Measurements from ENCODE around the gene TAOK3.
"Not testable (repeated sequence)": the region's sequence is repeated elsewhere in the genome, so short reads cannot be mapped to it uniquely, and the experiment has no call there.

Gene TAOK3

GRCh38 chr12:118357257-118358007, 15.3 kb downstream of the TAOK3 start:
- Histone ChIP-seq H3K79me2 (ENCODE audit: low read length) (peaks cover 51% of the 10 kb centered on the region), H4K20me1 (ENCODE audit: insufficient read depth, low read length) (no peaks in the 10 kb centered on the region), H3K4me2 (ENCODE audit: low read length) (peak overlapping the region; percentile 71), H3K36me3 (replicated peaks; ENCODE audit: low read depth, low read length) (peaks cover 19% of the 10 kb centered on the region), H3K9ac (ENCODE audit: low read length) (peak overlapping the region; percentile 83), H2AFZ (ENCODE audit: low read depth, low read length) (no peak overlapping the region), H3K27me3 (ENCODE audit: low read depth, low read length) (no peaks in the 10 kb centered on the region), H3K4me1 (ENCODE audit: low read length) (peaks cover 29% of the 10 kb centered on the region), H3K4me3 (ENCODE audit: low read length) (peak overlapping the region; percentile 77), H3K9me3 (ENCODE audit: insufficient read depth, low read length) (no peaks in the 10 kb centered on the region), H3K27ac (ENCODE audit: low read length) (peak overlapping the region; percentile 50)
- TF ChIP-seq CTCF (IDR thresholded peaks at IDR 0.05; ENCODE audit: low read depth, low read length) (peak; percentile 59), EZH2phosphoT487 (IDR thresholded peaks at IDR 0.05; ENCODE audit: low read depth) (no peak)

- Histone ChIP-seq H3K79me2 (ENCODE audit: low read length) (peaks cover 51% of the 10 kb centered on the region), H2AFZ (ENCODE audit: low read depth, low read length) (no peak overlapping the region), H3K9me3 (ENCODE audit: insufficient read depth, low read length) (no peaks in the 10 kb centered on the region), H3K4me1 (ENCODE audit: low read length) (peaks cover 29% of the 10 kb centered on the region), H4K20me1 (ENCODE audit: insufficient read depth, low read length) (no peaks in the 10 kb centered on the region), H3K9ac (ENCODE audit: low read length) (peak overlapping the region; percentile 83), H3K4me2 (ENCODE audit: low read length) (peak overlapping the region; percentile 71), H3K27ac (ENCODE audit: low read length) (peak overlapping the region; percentile 50), H3K4me3 (ENCODE audit: low read length) (peak overlapping the region; percentile 77), H3K36me3 (replicated peaks; ENCODE audit: low read depth, low read length) (peaks cover 19% of the 10 kb centered on the region), H3K27me3 (ENCODE audit: low read depth, low read length) (no peaks in the 10 kb centered on the region)
- TF ChIP-seq EZH2phosphoT487 (IDR thresholded peaks at IDR 0.05; ENCODE audit: low read depth) (no peak), CTCF (IDR thresholded peaks at IDR 0.05; ENCODE audit: low read depth, low read length) (no peak)
Measured at GRCh38 chr12:118356809-118357256, 15.9 kb downstream of the TAOK3 start.

- H3K36me3 ChIP-seq (replicated peaks; ENCODE audit: low read depth, low read length), result peaks cover 19% of the 10 kb centered on the region
- H3K9me3 ChIP-seq (ENCODE audit: insufficient read depth, low read length), result no peaks in the 10 kb centered on the region
- TF ChIP-seq EZH2phosphoT487 (IDR thresholded peaks at IDR 0.05; ENCODE audit: low read depth) (no peak), CTCF (IDR thresholded peaks at IDR 0.05; ENCODE audit: low read depth, low read length) (no peak)
- H3K4me2 ChIP-seq (ENCODE audit: low read length), result no peak overlapping the region
- no peak overlapping the region for H3K4me3 ChIP-seq (ENCODE audit: low read length)
- no peak overlapping the region for H3K27ac ChIP-seq (ENCODE audit: low read length)
- H3K79me2 ChIP-seq (ENCODE audit: low read length), result peaks cover 55% of the 10 kb centered on the region
- no peak overlapping the region for H2AFZ ChIP-seq (ENCODE audit: low read depth, low read length)
- H3K9ac ChIP-seq (ENCODE audit: low read length), result no peak overlapping the region
- no peaks in the 10 kb centered on the region for H4K20me1 ChIP-seq (ENCODE audit: insufficient read depth, low read length)
- peaks cover 29% of the 10 kb centered on the region for H3K4me1 ChIP-seq (ENCODE audit: low read length)
- H3K27me3 ChIP-seq (ENCODE audit: low read depth, low read length), result no peaks in the 10 kb centered on the region
Measured at GRCh38 chr12:118355843-118356242, 16.9 kb downstream of the TAOK3 start.

- Histone ChIP-seq H3K79me2 (ENCODE audit: low read length) (peaks cover 59% of the 10 kb centered on the region), H3K4me2 (ENCODE audit: low read length) (no peak overlapping the region), H3K9ac (ENCODE audit: low read length) (no peak overlapping the region), H3K4me3 (ENCODE audit: low read length) (no peak overlapping the region), H3K4me1 (ENCODE audit: low read length) (peaks cover 29% of the 10 kb centered on the region), H3K9me3 (ENCODE audit: insufficient read depth, low read length) (no peaks in the 10 kb centered on the region), H3K27me3 (ENCODE audit: low read depth, low read length) (no peaks in the 10 kb centered on the region), H2AFZ (ENCODE audit: low read depth, low read length) (no peak overlapping the region), H3K36me3 (replicated peaks; ENCODE audit: low read depth, low read length) (peaks cover 19% of the 10 kb centered on the region), H4K20me1 (ENCODE audit: insufficient read depth, low read length) (no peaks in the 10 kb centered on the region), H3K27ac (ENCODE audit: low read length) (no peak overlapping the region)
- TF ChIP-seq CTCF (IDR thresholded peaks at IDR 0.05; ENCODE audit: low read depth, low read length) (no peak), EZH2phosphoT487 (IDR thresholded peaks at IDR 0.05; ENCODE audit: low read depth) (no peak)
Measured at GRCh38 chr12:118354903-118355302, 17.8 kb downstream of the TAOK3 start.

- H3K9me3 ChIP-seq (ENCODE audit: insufficient read depth, low read length); H3K27ac ChIP-seq (ENCODE audit: low read length); H3K4me2 ChIP-seq (ENCODE audit: low read length); H3K9ac ChIP-seq (ENCODE audit: low read length); H3K27me3 ChIP-seq (ENCODE audit: low read depth, low read length); H3K4me3 ChIP-seq (ENCODE audit: low read length); H2AFZ ChIP-seq (ENCODE audit: low read depth, low read length); H4K20me1 ChIP-seq (ENCODE audit: insufficient read depth, low read length): not testable (repeated sequence)
- Histone ChIP-seq H3K79me2 (ENCODE audit: low read length) (peaks cover 59% of the 10 kb centered on the region), H3K4me1 (ENCODE audit: low read length) (peaks cover 25% of the 10 kb centered on the region), H3K36me3 (replicated peaks; ENCODE audit: low read depth, low read length) (peaks cover 19% of the 10 kb centered on the region)
Measured at GRCh38 chr12:118354503-118354902, 18.2 kb downstream of the TAOK3 start.
